ENCODE measurements around the gene DENND4A.
"Not testable (repeated sequence)": the region's sequence is repeated elsewhere in the genome, so short reads cannot be mapped to it uniquely, and the experiment has no call there.

The DENND4A gene

GRCh38 chr15:65751431-65751830, 40.7 kb downstream of the DENND4A start:
- DNase-seq = no peak

- DNase-seq = no peak
These were observed 44.8 kb downstream of the DENND4A start for GRCh38 chr15:65747265-65747664.

GRCh38 chr15:65743637-65744252, 48.3 kb downstream of the DENND4A start:
- DNase-seq = no peak

GRCh38 chr15:65740148-65740547, 51.9 kb downstream of the DENND4A start:
- no peak for DNase-seq

GRCh38 chr15:65738649-65739048, 53.4 kb downstream of the DENND4A start:
- DNase-seq = no peak

GRCh38 chr15:65733599-65733998, 58.5 kb downstream of the DENND4A start:
- not testable (repeated sequence) for DNase-seq

- no peak for DNase-seq
These were observed 59.4 kb downstream of the DENND4A start for GRCh38 chr15:65732698-65733097.

- no peak for DNase-seq
These were observed 60.2 kb downstream of the DENND4A start for GRCh38 chr15:65731926-65732325.

- DNase-seq = no peak
These were observed 61.4 kb downstream of the DENND4A start for GRCh38 chr15:65730549-65731172.

- no peak for DNase-seq
These were observed 67.5 kb downstream of the DENND4A start for GRCh38 chr15:65724464-65725215.

- no peak for DNase-seq
These were observed 68.2 kb downstream of the DENND4A start for GRCh38 chr15:65723876-65724275.

GRCh38 chr15:65722191-65722590, 69.9 kb downstream of the DENND4A start:
- DNase-seq = no peak

GRCh38 chr15:65712415-65712814, 79.7 kb downstream of the DENND4A start:
- no peak for DNase-seq

GRCh38 chr15:65695081-65695480, 97.0 kb downstream of the DENND4A start:
- DNase-seq = no peak

GRCh38 chr15:65690778-65691177, 101.3 kb downstream of the DENND4A start:
- no peak for DNase-seq

- no peak for DNase-seq
These were observed 101.9 kb downstream of the DENND4A start for GRCh38 chr15:65690173-65690572.

GRCh38 chr15:65688462-65688861, 103.6 kb downstream of the DENND4A start:
- no peak for DNase-seq

GRCh38 chr15:65682404-65682911, 109.6 kb downstream of the DENND4A start:
- no peak for DNase-seq

GRCh38 chr15:65680544-65680943, 111.5 kb downstream of the DENND4A start:
- no peak for DNase-seq

GRCh38 chr15:65676123-65676522, 116.0 kb downstream of the DENND4A start:
- no peak for DNase-seq

GRCh38 chr15:65675551-65675950, 116.5 kb downstream of the DENND4A start:
- no peak for DNase-seq

GRCh38 chr15:65666257-65666656, 125.8 kb downstream of the DENND4A start:
- DNase-seq = no peak

GRCh38 chr15:65663521-65663920, 128.6 kb downstream of the DENND4A start:
- DNase-seq = no peak

GRCh38 chr15:65660927-65661326, 131.2 kb downstream of the DENND4A start:
- DNase-seq = no peak
